WERI-Rb-1 (cell line): ENCODE measurements around the gene TACC3.

ENCODE experiments used
- DNase-seq: peaks from one replicate; pipeline ENCODE4 v3.0.0-alpha.2; 2020
- H3K27ac ChIP-seq: fragments of 250-450 bp; sonication (Bioruptor Pico); 2 replicates; pipeline ENCODE4 v1.5.1; 2020; ENCODE audit warnings: mild to moderate bottlenecking, moderate library complexity
- H3K27me3 ChIP-seq: fragments of 250-450 bp; sonication (Bioruptor Pico); 2 replicates; pipeline ENCODE4 v1.5.1; 2021; ENCODE audit warnings: mild to moderate bottlenecking, low read depth, moderate library complexity; ENCODE audit not compliant: insufficient read depth, severe bottlenecking
- H3K36me3 ChIP-seq: fragments of 250-450 bp; sonication (Bioruptor Pico); 2 replicates; pipeline ENCODE4 v1.5.1; 2020; ENCODE audit warnings: mild to moderate bottlenecking, moderate library complexity
- H3K4me3 ChIP-seq: 2 replicates; pipeline ENCODE4 v1.5.1; 2011; ENCODE audit warnings: low read depth, mild to moderate bottlenecking, control low read depth, low read length
- H3K9me3 ChIP-seq: fragments of 250-450 bp; sonication (Bioruptor Pico); 2 replicates; pipeline ENCODE4 v1.5.1; 2021; ENCODE audit warnings: mild to moderate bottlenecking, moderate library complexity; ENCODE audit not compliant: severe bottlenecking
- TF ChIP-seq, protein P1 (sequence below): IDR thresholded peaks from 2 replicates; pipeline ENCODE4 v1.5.1; 2011; ENCODE audit warnings: low read depth, mild to moderate bottlenecking, control low read depth, inconsistent platforms, low read length

Gene TACC3

DNA sequence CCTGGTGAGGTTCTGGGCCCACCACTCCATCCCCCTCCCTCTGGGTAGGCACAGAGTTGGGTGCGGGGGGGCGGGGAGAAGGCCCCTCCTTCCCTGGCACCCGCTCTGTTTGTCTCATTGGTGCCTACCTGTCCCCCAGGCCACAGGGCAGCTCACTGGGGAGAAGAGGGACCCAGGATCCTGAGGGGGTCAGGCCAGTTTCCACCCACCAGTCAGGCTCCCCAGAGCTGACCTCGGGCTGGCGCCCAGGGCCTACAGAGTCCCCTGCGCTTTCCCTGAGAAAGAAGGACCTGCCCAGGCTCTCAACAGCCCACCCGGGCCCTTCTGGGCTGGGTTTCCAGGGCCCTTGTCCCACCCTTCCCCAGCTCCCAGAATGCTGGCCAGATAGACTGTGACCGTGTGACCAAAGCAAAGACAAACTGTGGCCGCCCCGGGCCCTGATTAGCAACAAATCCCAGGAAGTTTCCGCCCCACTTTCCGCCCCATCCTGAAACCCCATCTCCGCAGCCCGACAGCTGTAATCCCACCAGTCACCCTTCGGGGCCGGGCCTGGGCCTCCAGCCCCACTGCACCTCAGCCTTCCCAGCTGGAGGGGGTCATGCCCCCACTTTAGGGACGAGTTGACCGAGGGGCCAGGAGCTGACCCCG, 38.0 kb downstream of the TACC3 start:
- H3K9me3 ChIP-seq = no peaks in the 10 kb centered on the region
- peak overlapping the region; percentile 78 for H3K27ac ChIP-seq
- DNase-seq = peak; percentile 86
- TF ChIP-seq, protein P1, sequence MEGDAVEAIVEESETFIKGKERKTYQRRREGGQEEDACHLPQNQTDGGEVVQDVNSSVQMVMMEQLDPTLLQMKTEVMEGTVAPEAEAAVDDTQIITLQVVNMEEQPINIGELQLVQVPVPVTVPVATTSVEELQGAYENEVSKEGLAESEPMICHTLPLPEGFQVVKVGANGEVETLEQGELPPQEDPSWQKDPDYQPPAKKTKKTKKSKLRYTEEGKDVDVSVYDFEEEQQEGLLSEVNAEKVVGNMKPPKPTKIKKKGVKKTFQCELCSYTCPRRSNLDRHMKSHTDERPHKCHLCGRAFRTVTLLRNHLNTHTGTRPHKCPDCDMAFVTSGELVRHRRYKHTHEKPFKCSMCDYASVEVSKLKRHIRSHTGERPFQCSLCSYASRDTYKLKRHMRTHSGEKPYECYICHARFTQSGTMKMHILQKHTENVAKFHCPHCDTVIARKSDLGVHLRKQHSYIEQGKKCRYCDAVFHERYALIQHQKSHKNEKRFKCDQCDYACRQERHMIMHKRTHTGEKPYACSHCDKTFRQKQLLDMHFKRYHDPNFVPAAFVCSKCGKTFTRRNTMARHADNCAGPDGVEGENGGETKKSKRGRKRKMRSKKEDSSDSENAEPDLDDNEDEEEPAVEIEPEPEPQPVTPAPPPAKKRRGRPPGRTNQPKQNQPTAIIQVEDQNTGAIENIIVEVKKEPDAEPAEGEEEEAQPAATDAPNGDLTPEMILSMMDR = no peak
- H3K4me3 ChIP-seq = no peak overlapping the region; the same call in 1 of the 2 replicates
- no peaks in the 10 kb centered on the region for H3K36me3 ChIP-seq
- H3K27me3 ChIP-seq = no peaks in the 10 kb centered on the region

DNA sequence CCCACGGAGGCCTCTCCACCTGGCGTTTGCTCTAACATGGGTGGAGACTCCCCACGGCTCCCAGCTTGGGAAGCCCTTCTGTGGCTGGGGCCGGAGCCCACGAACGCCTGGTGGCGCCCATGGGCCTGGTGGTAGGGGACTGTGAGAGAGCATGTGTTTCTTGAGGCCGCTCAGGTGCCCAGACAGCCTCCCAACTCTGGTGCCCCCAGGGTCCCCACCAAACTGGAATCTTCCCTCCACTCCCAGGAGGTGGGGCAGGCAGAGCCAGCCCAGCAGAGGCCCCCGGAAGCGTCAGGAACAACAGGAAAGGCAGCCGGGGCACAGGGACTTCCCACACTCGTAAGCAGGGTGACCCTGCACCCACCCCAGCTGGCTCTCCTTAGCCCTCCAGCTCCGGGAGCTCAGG, 38.5 kb downstream of the TACC3 start:
- DNase-seq = peak; percentile 62
- no peaks in the 10 kb centered on the region for H3K36me3 ChIP-seq
- H3K27me3 ChIP-seq = no peaks in the 10 kb centered on the region
- no peaks in the 10 kb centered on the region for H3K9me3 ChIP-seq
- TF ChIP-seq, protein P1 = peak; percentile 52
- H3K27ac ChIP-seq = peak overlapping the region; percentile 78
- H3K4me3 ChIP-seq = no peak overlapping the region; the same call in 1 of the 2 replicates

GRCh38 chr4:1760521-1761071, 39.3 kb downstream of the TACC3 start:
- no peaks in the 10 kb centered on the region for H3K27me3 ChIP-seq
- H3K4me3 ChIP-seq = no peak overlapping the region
- H3K27ac ChIP-seq = peak overlapping the region; percentile 78
- H3K36me3 ChIP-seq = no peaks in the 10 kb centered on the region
- no peaks in the 10 kb centered on the region for H3K9me3 ChIP-seq
- DNase-seq = no peak
- TF ChIP-seq, protein P1 = no peak

DNA sequence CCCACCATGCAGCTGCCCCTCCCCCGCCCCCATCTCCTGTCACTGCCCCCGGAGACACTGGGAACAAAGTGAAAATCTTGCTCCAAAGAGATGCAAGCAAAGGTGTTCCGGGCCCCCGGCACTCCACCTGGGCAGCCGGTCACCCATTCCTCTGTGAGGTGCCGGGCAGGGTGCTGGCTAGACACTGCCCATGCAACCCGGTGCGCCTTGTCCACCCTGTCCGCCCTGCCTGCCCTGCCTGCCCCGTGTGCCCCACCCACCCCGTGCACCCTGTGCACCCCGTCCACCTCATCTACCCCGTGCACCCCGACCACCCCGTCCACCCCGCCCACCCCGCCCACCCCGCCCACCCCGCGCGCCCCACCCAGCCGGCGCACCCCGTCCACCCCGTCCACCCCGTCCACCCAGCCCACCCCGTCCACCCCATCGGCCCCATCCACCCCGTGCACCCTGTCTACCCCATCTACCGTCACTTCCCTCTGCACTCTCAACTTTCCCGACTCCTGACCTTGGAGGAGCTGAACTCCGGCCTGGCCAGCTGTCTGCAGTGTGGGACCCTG, 39.9 kb downstream of the TACC3 start:
- DNase-seq = no peak
- TF ChIP-seq, protein P1 = no peak
- Histone ChIP-seq H3K27me3 (no peaks in the 10 kb centered on the region), H3K4me3 (no peak overlapping the region), H3K27ac (no peak overlapping the region), H3K36me3 (no peaks in the 10 kb centered on the region), H3K9me3 (no peaks in the 10 kb centered on the region)

- no peak for DNase-seq
- no peaks in the 10 kb centered on the region for H3K27me3 ChIP-seq
- H3K4me3 ChIP-seq = no peak overlapping the region
- H3K9me3 ChIP-seq = no peaks in the 10 kb centered on the region
- TF ChIP-seq, protein P1 = no peak
- H3K36me3 ChIP-seq = no peaks in the 10 kb centered on the region
- no peak overlapping the region for H3K27ac ChIP-seq
Observed at GRCh38 chr4:1762264-1763010, 41.1 kb downstream of the TACC3 start.
